Erythroblast (primary cell): Measurements from ENCODE around the gene SLC35D3.

Experiments used
- GATA1 ChIP-seq: IDR thresholded peaks from 2 replicates; pipeline ENCODE4 v1.6.1; 2011; ENCODE audit warnings: low read depth, mild to moderate bottlenecking, control low read depth, low read length, moderate library complexity
- POLR2A ChIP-seq: IDR thresholded peaks from 2 replicates; pipeline ENCODE4 v1.6.1; 2011; ENCODE audit warnings: mild to moderate bottlenecking, low read length

DNA sequence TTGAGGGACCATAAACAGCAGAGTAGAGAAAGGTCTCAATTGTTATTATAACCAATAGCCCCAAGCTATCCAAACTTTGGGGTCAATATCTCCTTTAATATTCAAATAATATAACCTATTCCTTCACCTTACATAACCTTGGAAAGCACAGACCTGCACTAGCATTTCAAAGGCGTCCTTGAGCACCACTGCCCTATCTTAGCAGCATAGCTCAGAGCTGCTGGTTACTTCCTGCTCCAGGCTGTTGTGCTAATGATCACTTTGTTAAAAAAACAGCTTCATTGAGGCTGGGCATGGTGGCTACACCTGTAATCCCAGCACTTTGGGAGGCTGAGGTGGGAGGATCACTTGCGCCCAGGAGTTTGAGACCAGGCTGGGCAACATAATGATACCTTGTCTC, 10.5 kb downstream of the SLC35D3 start:
- TF ChIP-seq POLR2A (no peak), GATA1 (no peak)
